ENCODE data around the gene GATA5. TPM values are rescaled to one million over a fixed set of nuclear protein-coding genes. Genes with fewer than 3 reads are reported as not detected.

GATA5 gene
- total RNA-seq, 2 experiments from 2014 or later = not detected

- intact Hi-C loops (cut with micrococcal nuclease) = no loop called here
- Mint-ChIP-seq H3K36me3 (ENCODE audit: low read depth) (no peaks in the 10 kb centered on the region), H3K27me3 (no peaks in the 10 kb centered on the region), H3K9me3 (no peaks in the 10 kb centered on the region), H3K27ac (no peak overlapping the region), H3K4me1 (ENCODE audit: low read depth) (peaks cover 24% of the 10 kb centered on the region), H3K4me3 (no peak overlapping the region)
- POLR2A ChIA-PET = interaction anchor here (0.5 kb wide), 1 partner anchor 9 kb away, joined by 3 read pairs; no protein-coding TSS in a partner anchor
- no peak for DNase-seq
- ATAC-seq = no peak
- TF ChIP-seq CTCF (IDR thresholded peaks at IDR 0.05) = no peak
- CTCF ChIA-PET = interaction anchor here (0.9 to 1.5 kb wide), 3 partner anchors 111 to 286 kb away, joined by 3 to 4 read pairs (median 3); no protein-coding TSS in a partner anchor
Observed at GRCh38 chr20:62505337-62506045, 29.7 kb upstream of the GATA5 start.

- no peak for TF ChIP-seq CTCF (IDR thresholded peaks at IDR 0.05)
- no peaks in the 10 kb centered on the region for H3K36me3 Mint-ChIP-seq (ENCODE audit: low read depth)
- no peak for DNase-seq
- ATAC-seq = no peak
- ChIA-PET POLR2A (no interaction called here), CTCF (interaction anchor here (1.5 kb wide), 1 partner anchor 112 kb away, joined by 3 read pairs; no protein-coding TSS in a partner anchor)
- no peak overlapping the region for H3K27ac Mint-ChIP-seq
- intact Hi-C loops (cut with micrococcal nuclease) = loop anchor here (5.0 kb wide), 2 partner anchors 113 to 288 kb away; no protein-coding TSS in a partner anchor
- no peaks in the 10 kb centered on the region for H3K27me3 Mint-ChIP-seq
- H3K4me1 Mint-ChIP-seq (ENCODE audit: low read depth) = peaks cover 31% of the 10 kb centered on the region
- no peaks in the 10 kb centered on the region for H3K9me3 Mint-ChIP-seq
- no peak overlapping the region for H3K4me3 Mint-ChIP-seq
Observed at GRCh38 chr20:62504323-62504722, 28.5 kb upstream of the GATA5 start.

- intact Hi-C loops (cut with micrococcal nuclease) = loop anchor here (5.0 kb wide), 2 partner anchors 114 to 289 kb away; no protein-coding TSS in a partner anchor
- Mint-ChIP-seq H3K4me1 (ENCODE audit: low read depth) (peaks cover 31% of the 10 kb centered on the region), H3K9me3 (no peaks in the 10 kb centered on the region), H3K27ac (peak overlapping the region; percentile 52), H3K36me3 (ENCODE audit: low read depth) (no peaks in the 10 kb centered on the region), H3K4me3 (no peak overlapping the region), H3K27me3 (no peaks in the 10 kb centered on the region)
- DNase-seq (no peak), ATAC-seq (no peak)
- POLR2A ChIA-PET = interaction anchor here (1.2 kb wide), 1 partner anchor 107 kb away, joined by 3 read pairs; no protein-coding TSS in a partner anchor
- TF ChIP-seq CTCF (IDR thresholded peaks at IDR 0.05) = no peak
- CTCF ChIA-PET = interaction anchor here (1.5 to 1.6 kb wide), 2 partner anchors 113 kb away, joined by 3 to 10 read pairs; no protein-coding TSS in a partner anchor
Observed at GRCh38 chr20:62503401-62504178, 27.8 kb upstream of the GATA5 start.

- POLR2A ChIA-PET = interaction anchor here (0.6 to 1.2 kb wide), 4 partner anchors 15 to 138 kb away, joined by 3 to 4 read pairs (median 3); no protein-coding TSS in a partner anchor
- TF ChIP-seq CTCF (IDR thresholded peaks at IDR 0.05) = no peak
- ATAC-seq = no peak
- Mint-ChIP-seq H3K4me1 (ENCODE audit: low read depth) (peaks cover 31% of the 10 kb centered on the region), H3K4me3 (peak overlapping the region; percentile 63), H3K9me3 (no peaks in the 10 kb centered on the region), H3K27ac (peak overlapping the region; percentile 95), H3K36me3 (ENCODE audit: low read depth) (no peaks in the 10 kb centered on the region), H3K27me3 (no peaks in the 10 kb centered on the region)
- CTCF ChIA-PET = interaction anchor here (0.8 to 1.6 kb wide), 3 partner anchors 114 to 305 kb away, joined by 3 to 10 read pairs (median 3); no protein-coding TSS in a partner anchor
- intact Hi-C loops (cut with micrococcal nuclease) = loop anchor here (5.0 kb wide), 2 partner anchors 115 to 290 kb away; no protein-coding TSS in a partner anchor
- no peak for DNase-seq
Observed at GRCh38 chr20:62502496-62503095, 26.8 kb upstream of the GATA5 start.
